ENCODE data around the gene ZIC1.

Gene ZIC1

GRCh38 chr3:147409143-147410115 is at the start of gene ZIC1:
TSS of gene ZIC1 (plus strand) at chr3:147409365. CDS start at chr3:147410113, 748 bp downstream.
- no peak for DNase-seq

- no peak for DNase-seq
Measured at GRCh38 chr3:147360051-147360439, 49.1 kb upstream of the ZIC1 start.

- DNase-seq = no peak
Measured at GRCh38 chr3:147360646-147361453, 48.3 kb upstream of the ZIC1 start.

GRCh38 chr3:147361454-147362420 is 47.4 kb upstream of the ZIC1 start:
- no peak for DNase-seq

GRCh38 chr3:147364771-147365170 is 44.4 kb upstream of the ZIC1 start:
- DNase-seq = no peak

- no peak for DNase-seq
Measured at GRCh38 chr3:147365196-147366115, 43.7 kb upstream of the ZIC1 start.

- DNase-seq = no peak
Measured at GRCh38 chr3:147367676-147368075, 41.5 kb upstream of the ZIC1 start.

- no peak for DNase-seq
Measured at GRCh38 chr3:147368151-147368550, 41.0 kb upstream of the ZIC1 start.

- DNase-seq = no peak
Measured at GRCh38 chr3:147368561-147369221, 40.5 kb upstream of the ZIC1 start.

- no peak for DNase-seq
Measured at GRCh38 chr3:147369231-147369630, 39.9 kb upstream of the ZIC1 start.

GRCh38 chr3:147369661-147370123 is 39.5 kb upstream of the ZIC1 start:
- DNase-seq = no peak

- no peak for DNase-seq
Measured at GRCh38 chr3:147370349-147370748, 38.8 kb upstream of the ZIC1 start.

- no peak for DNase-seq
Measured at GRCh38 chr3:147371140-147371539, 38.0 kb upstream of the ZIC1 start.

GRCh38 chr3:147371771-147372340 is 37.3 kb upstream of the ZIC1 start:
- DNase-seq = no peak

- no peak for DNase-seq
Measured at GRCh38 chr3:147372525-147373027, 36.6 kb upstream of the ZIC1 start.

- DNase-seq = no peak
Measured at GRCh38 chr3:147373301-147373700, 35.9 kb upstream of the ZIC1 start.

- DNase-seq = no peak
Measured at GRCh38 chr3:147377412-147378367, 31.5 kb upstream of the ZIC1 start.

GRCh38 chr3:147379651-147380050 is 29.5 kb upstream of the ZIC1 start:
- DNase-seq = no peak

- no peak for DNase-seq
Measured at GRCh38 chr3:147380387-147380951, 28.7 kb upstream of the ZIC1 start.
